Activated naive CD8-positive, alpha-beta T cell treated with anti-CD3 and anti-CD28 coated beads, Interleukin-2, amount 10 ng/mL, durations not matched to agents 7 days and 5 days (primary cell): ENCODE data around the gene CCL25. TPM values are rescaled to one million over a fixed set of nuclear protein-coding genes. Genes with fewer than 3 reads are reported as not detected.

Experiments used
- ATAC-seq: fragments of 150-1000 bp; cut with Tn5 transposase; one replicate; pipeline ENCODE4 v1.10.0; 2021; ENCODE audit warnings: low read depth, moderate library complexity
- POLR2A ChIA-PET: fragments of 350-600 bp; sonication (Branson Sonifier 250); formaldehyde crosslinking; loops from one replicate; lab custom pipeline; 2021; ENCODE audit warnings: antibody characterized with exemption; lab: Charles Lee
- DNase-seq: peaks from one replicate; pipeline ENCODE4 v3.0.0; 2021
- H3K27ac Mint-ChIP-seq: one replicate; pipeline ENCODE4 v1.8.0; 2022; ENCODE audit warnings: mild to moderate bottlenecking, mixed read lengths
- H3K27me3 Mint-ChIP-seq: one replicate; pipeline ENCODE4 v1.8.0; 2022; ENCODE audit warnings: mild to moderate bottlenecking, moderate library complexity, mixed read lengths
- H3K36me3 Mint-ChIP-seq: one replicate; pipeline ENCODE4 v1.8.0; 2021; ENCODE audit warnings: mild to moderate bottlenecking, mixed read lengths
- H3K4me1 Mint-ChIP-seq: one replicate; pipeline ENCODE4 v1.8.0; 2021; ENCODE audit warnings: mixed read lengths
- H3K4me3 Mint-ChIP-seq: one replicate; pipeline ENCODE4 v1.8.0; 2022; ENCODE audit warnings: mild to moderate bottlenecking, moderate library complexity, mixed read lengths
- H3K9me3 Mint-ChIP-seq: one replicate; pipeline ENCODE4 v1.8.0; 2021; ENCODE audit warnings: mixed read lengths
- total RNA-seq, 2 experiments: library from RNA; stranded (reverse); gene quantifications; one replicate each; pipeline ENCODE4 v1.2.3, GENCODE V29; 2021

Gene CCL25
- total RNA-seq, 2 experiments from 2014 or later, result 15.9 to 19.0 TPM

DNA sequence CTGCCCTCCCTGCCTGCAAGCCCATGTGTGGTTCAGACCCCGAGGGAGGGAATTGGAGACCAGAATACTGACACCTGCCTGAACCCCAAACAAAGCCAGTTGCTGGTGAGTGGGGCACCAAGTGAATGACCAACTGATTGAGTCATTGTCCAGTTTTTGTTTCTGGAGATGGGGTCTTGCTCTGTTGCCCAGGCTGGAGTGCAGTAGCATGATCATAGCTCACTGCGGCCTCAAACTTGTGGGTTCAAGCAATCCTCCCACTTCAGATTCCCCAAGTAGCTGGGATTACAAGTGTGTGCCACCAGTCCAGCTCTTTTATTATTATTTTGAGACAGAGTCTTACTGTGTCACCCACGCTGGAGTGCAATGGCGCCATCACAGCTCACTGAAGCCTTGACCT lies 4.0 kb downstream of the CCL25 start:
- DNase-seq (no peak), ATAC-seq (no peak)
- POLR2A ChIA-PET, result interaction anchor here (1.2 kb wide), 1 partner anchor 18 kb away, joined by 3 read pairs; no protein-coding TSS in a partner anchor
- peaks cover 17% of the 10 kb centered on the region for H3K4me1 Mint-ChIP-seq
- H3K27ac Mint-ChIP-seq, result no peak overlapping the region
- H3K36me3 Mint-ChIP-seq, result no peaks in the 10 kb centered on the region
- H3K9me3 Mint-ChIP-seq, result no peaks in the 10 kb centered on the region
- H3K27me3 Mint-ChIP-seq, result no peaks in the 10 kb centered on the region
- H3K4me3 Mint-ChIP-seq, result no peak overlapping the region

DNA sequence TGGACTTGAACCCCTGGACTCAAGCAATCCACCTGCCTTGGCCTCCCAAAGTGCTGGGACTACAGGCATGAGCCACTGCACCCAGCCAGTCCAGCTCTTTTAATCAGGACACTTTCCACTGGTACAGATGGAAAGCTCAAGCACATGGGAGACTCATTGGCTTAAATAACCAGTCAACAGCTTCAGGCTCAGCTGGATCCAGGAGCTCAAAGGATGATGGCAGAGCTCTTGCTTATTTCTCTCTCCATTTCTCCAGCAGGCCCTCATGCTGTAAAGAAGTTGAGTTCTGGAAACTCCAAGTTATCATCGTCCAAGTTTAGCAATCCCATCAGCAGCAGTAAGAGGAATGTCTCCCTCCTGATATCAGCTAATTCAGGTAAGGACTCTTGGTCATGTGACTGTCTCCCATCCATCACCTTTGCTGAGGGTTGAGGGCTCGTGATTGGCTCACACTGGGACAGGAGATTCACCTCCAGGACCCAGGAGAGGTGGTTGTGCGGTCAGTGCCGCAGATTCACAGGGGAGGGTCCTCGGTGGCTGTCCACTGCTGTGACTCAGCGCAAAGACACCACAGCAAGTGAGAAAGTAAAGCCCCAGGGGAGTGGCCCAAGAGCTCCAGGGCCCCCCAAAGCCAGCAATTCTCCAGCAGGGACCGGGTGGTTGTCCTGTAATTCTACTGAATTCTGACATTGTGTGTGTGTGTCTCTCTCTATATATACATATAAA lies 5.1 kb downstream of the CCL25 start:
- POLR2A ChIA-PET, result interaction anchor here (0.5 to 1.2 kb wide), 2 partner anchors 20 to 51 kb away, joined by 3 to 5 read pairs; no protein-coding TSS in a partner anchor
- no peak for ATAC-seq
- H3K4me1 Mint-ChIP-seq, result peaks cover 6% of the 10 kb centered on the region

DNA sequence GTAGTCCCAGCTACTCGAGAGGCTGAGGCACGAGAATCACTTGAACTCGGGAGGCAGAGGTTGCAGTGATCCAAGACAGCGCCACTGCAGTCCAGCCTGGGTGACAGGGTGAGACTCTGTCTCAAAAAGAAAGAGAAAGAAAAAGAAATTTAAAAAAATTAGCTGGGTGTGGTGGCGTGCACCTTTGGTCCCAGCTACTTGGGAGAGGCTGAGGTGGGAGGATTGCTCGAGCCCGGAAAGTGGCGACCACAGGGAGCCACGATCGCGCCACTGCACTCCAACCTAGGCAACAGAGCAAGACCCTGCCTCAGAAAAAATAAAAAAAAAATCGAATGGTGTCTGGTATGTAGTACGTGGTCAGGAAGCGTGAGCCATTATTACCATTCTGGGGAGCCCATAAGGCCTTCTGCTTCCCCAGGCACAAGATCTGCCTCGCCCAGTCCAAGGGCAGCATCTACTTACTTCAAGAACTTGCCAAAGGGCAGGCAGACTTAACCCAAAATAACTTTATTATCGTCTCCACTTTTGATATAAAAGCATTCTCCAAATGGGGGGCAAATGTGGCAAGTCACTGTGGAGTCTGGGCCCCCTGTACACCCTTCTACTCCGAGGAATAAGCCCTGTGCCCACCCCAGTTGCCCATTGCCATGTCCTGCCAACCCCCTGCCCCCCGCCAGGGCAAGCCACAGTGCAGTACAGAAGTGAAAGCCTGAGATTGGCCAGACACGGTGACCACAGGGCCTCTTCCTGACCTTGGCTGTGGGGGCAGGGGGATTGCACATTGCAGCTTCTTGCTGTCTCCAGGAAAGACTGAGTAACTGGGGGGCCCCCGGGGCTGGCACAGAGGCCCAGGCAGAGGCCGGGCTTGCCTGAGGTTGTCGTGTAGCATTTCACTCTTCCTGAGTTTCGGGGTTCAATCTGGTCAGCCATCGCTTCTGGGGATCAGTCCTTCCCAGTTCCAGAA lies 12.6 kb downstream of the CCL25 start:
- Mint-ChIP-seq H3K27ac (no peak overlapping the region), H3K4me3 (no peak overlapping the region), H3K36me3 (peaks cover 3% of the 10 kb centered on the region), H3K4me1 (peaks cover 5% of the 10 kb centered on the region), H3K9me3 (peaks cover 4% of the 10 kb centered on the region), H3K27me3 (no peaks in the 10 kb centered on the region)
- POLR2A ChIA-PET, result no interaction called here
- ATAC-seq (peak; percentile 18), DNase-seq (no peak)

More for the DNA sequence above, 5.1 kb downstream of the CCL25 start:
- H3K27me3 Mint-ChIP-seq, result no peaks in the 10 kb centered on the region
- H3K27ac Mint-ChIP-seq, result no peak overlapping the region
- H3K36me3 Mint-ChIP-seq, result peaks cover 2% of the 10 kb centered on the region
- no peak for DNase-seq
- no peak overlapping the region for H3K4me3 Mint-ChIP-seq
- H3K9me3 Mint-ChIP-seq, result no peaks in the 10 kb centered on the region

DNA sequence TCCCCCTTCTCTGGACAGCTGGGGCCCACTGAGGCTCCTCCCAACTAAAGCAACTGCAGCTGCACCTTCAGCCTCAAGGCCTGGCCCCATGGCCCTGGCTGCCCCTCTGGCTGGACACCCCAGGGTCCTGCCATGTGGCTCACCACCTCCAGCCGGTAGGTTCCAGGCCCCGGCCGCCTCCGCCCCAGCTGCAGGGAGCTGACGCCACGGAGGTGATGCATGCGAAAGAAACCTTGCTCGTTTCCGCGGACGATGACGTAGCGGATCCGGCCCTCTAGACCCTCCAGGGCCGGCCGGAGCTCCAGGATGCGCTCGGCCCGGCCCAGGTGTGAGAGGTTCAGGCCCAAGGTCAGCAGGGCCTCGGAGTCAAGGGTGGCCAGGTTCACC lies 13.3 kb downstream of the CCL25 start:
- ATAC-seq, result no peak
- Mint-ChIP-seq H3K4me1 (peaks cover 5% of the 10 kb centered on the region), H3K27ac (no peak overlapping the region), H3K9me3 (peaks cover 5% of the 10 kb centered on the region), H3K36me3 (peaks cover 3% of the 10 kb centered on the region), H3K27me3 (no peaks in the 10 kb centered on the region), H3K4me3 (no peak overlapping the region)
- no peak for DNase-seq
- POLR2A ChIA-PET, result no interaction called here

GRCh38 chr19:8069096-8069973 lies 16.8 kb downstream of the CCL25 start:
- Mint-ChIP-seq H3K4me1 (peaks cover 14% of the 10 kb centered on the region), H3K27ac (no peak overlapping the region), H3K27me3 (no peaks in the 10 kb centered on the region), H3K36me3 (peaks cover 3% of the 10 kb centered on the region), H3K9me3 (peaks cover 10% of the 10 kb centered on the region), H3K4me3 (no peak overlapping the region)
- DNase-seq (no peak), ATAC-seq (no peak)
- POLR2A ChIA-PET, result no interaction called here

GRCh38 chr19:8071912-8072311 lies 19.4 kb downstream of the CCL25 start:
- no peak overlapping the region for H3K4me3 Mint-ChIP-seq
- no peak for DNase-seq
- H3K27me3 Mint-ChIP-seq, result peaks cover 2% of the 10 kb centered on the region

GRCh38 chr19:8074501-8074900 lies 21.9 kb downstream of the CCL25 start:
- DNase-seq (no peak), ATAC-seq (no peak)
- Mint-ChIP-seq H3K27me3 (peaks cover 9% of the 10 kb centered on the region), H3K4me1 (peaks cover 9% of the 10 kb centered on the region), H3K4me3 (no peak overlapping the region), H3K27ac (no peak overlapping the region), H3K9me3 (peaks cover 10% of the 10 kb centered on the region), H3K36me3 (peaks cover 5% of the 10 kb centered on the region)
- POLR2A ChIA-PET, result no interaction called here

More at GRCh38 chr19:8071912-8072311, 19.4 kb downstream of the CCL25 start:
- no peak overlapping the region for H3K27ac Mint-ChIP-seq
- peaks cover 9% of the 10 kb centered on the region for H3K4me1 Mint-ChIP-seq
- peaks cover 5% of the 10 kb centered on the region for H3K36me3 Mint-ChIP-seq
- peaks cover 10% of the 10 kb centered on the region for H3K9me3 Mint-ChIP-seq
- ATAC-seq, result no peak
- POLR2A ChIA-PET, result no interaction called here

DNA sequence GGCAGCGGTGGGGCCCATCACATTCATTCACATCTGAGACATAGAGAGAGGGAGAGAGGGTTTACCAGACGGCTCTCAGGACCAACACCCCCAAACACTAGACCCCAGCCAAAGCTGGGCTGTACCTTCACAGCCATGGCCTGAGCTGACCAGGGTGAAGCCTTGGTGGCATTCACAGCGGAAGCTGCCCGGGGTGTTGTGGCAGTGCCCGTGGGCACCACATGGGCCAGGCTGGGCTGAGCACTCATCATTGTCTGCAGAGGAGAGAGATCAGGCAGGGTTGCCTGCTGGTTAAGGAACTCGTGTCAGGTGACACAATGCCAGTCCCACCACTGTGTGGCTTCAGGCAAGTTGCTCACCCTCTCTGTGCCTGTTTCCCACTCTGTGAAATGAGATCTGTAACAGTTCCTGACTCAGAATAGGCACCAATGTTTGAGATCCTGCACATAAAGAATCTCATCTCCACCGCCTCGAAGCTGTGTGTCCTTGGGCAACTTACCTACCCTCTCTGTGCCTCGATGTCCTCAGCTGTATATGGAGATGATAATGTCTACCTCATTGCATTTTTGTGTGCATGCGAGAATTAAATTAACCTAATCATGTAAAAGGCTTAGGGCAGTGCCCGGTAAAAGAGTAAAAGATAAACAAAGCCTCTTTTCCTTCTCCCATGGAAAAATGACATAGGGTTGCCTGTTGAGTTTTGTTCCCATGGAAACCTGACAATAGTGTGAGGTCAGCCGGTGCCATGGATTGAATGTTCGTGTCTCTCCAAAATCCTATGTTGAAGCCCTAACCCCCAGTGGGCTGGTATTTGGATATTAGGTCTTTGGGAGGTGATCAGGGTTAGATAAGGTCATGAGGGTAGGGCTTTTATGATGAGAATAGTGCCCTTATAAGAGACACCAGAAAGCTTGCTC lies 22.9 kb downstream of the CCL25 start:
- H3K27me3 Mint-ChIP-seq, result peaks cover 13% of the 10 kb centered on the region
- DNase-seq (no peak), ATAC-seq (no peak)
- H3K27ac Mint-ChIP-seq, result no peak overlapping the region
- peaks cover 5% of the 10 kb centered on the region for H3K36me3 Mint-ChIP-seq
- peaks cover 9% of the 10 kb centered on the region for H3K4me1 Mint-ChIP-seq
- POLR2A ChIA-PET, result interaction anchor here (0.6 kb wide), 1 partner anchor 672 kb away, joined by 4 read pairs; no protein-coding TSS in a partner anchor
- no peak overlapping the region for H3K4me3 Mint-ChIP-seq
- H3K9me3 Mint-ChIP-seq, result peaks cover 4% of the 10 kb centered on the region

DNA sequence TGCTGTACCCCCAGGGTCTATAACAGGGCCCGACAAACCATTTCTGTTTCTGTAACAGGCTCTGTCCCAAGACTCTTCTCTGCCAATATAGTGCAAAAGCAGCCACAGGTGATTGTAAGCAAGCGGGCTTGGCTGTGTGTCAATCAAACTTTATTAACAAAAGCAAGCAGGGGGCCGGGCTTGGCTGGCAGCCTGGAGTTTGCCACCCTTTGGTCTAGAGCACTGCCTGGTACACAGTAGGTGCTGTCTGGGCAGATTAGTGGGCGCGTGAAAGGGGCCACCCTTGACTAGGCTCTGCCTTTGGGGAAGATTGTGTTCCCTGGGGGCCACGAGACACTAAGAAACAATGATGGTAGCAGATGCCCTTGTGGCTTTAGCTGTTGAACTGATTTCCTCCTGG lies 27.4 kb downstream of the CCL25 start:
- POLR2A ChIA-PET, result no interaction called here

GRCh38 chr19:8080832-8081231 lies 28.3 kb downstream of the CCL25 start:
- DNase-seq, result no peak
- POLR2A ChIA-PET, result no interaction called here
- H3K9me3 Mint-ChIP-seq, result no peaks in the 10 kb centered on the region
- H3K4me1 Mint-ChIP-seq, result peaks cover 3% of the 10 kb centered on the region
- no peak overlapping the region for H3K27ac Mint-ChIP-seq
- H3K36me3 Mint-ChIP-seq, result no peaks in the 10 kb centered on the region
- ATAC-seq, result no peak
- H3K4me3 Mint-ChIP-seq, result no peak overlapping the region
- H3K27me3 Mint-ChIP-seq, result peaks cover 13% of the 10 kb centered on the region

More for the DNA sequence above, 27.4 kb downstream of the CCL25 start:
- peaks cover 3% of the 10 kb centered on the region for H3K4me1 Mint-ChIP-seq
- no peak for DNase-seq
- peaks cover 13% of the 10 kb centered on the region for H3K27me3 Mint-ChIP-seq
- H3K27ac Mint-ChIP-seq, result no peak overlapping the region
- ATAC-seq, result no peak
- no peak overlapping the region for H3K4me3 Mint-ChIP-seq
- H3K9me3 Mint-ChIP-seq, result no peaks in the 10 kb centered on the region
- no peaks in the 10 kb centered on the region for H3K36me3 Mint-ChIP-seq

DNA sequence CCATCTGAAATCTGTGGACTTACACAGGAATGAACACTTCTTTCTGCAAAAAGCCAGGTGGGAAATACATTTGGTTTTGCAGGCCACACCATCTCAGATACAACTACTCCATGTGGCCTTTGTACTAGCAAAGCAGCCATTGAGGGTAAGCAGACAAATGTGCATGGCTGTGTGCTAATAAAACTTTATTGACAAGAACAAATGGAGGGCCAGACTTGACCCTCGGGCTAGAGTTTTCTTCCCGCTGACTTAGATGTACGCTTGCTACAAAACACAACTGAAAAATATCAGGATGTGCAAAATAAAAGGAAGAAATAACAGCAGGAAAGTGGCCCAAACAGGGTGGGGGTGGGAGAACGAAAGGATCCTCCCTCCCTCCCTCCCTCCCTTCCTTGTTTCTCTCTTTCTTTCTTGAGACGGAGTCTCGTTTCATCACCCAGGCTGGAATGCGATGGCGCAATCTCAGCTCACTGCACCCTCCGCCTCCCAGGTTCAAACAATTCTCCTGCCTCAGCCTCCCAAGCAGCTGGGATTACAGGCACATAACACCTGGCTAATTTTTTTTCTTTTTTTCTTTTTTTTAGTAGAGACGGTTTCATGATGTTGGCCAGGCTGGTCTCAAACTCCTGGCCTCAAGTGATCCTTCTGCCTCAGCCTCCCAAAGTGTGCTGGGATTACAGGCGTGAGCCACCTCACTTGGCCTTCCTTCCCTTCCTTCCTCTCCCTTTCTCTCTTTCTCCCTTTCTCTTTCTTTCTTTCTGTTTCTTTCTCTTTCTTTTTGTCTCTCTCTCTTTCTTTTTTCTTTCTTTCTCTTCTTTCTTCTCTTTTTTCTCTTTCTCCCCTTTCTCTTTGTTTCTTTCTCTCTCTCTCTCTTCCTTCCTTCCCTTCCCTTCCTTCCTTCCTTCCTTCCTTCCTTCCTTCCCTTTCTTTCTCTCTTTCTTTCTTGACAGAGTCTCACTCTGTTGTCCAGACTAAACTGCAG lies 29.3 kb downstream of the CCL25 start:
- H3K27ac Mint-ChIP-seq, result no peak overlapping the region
- POLR2A ChIA-PET, result no interaction called here
- peaks cover 3% of the 10 kb centered on the region for H3K4me1 Mint-ChIP-seq
- H3K27me3 Mint-ChIP-seq, result peaks cover 11% of the 10 kb centered on the region
- DNase-seq, result no peak
- H3K36me3 Mint-ChIP-seq, result no peaks in the 10 kb centered on the region
- no peak for ATAC-seq
- no peaks in the 10 kb centered on the region for H3K9me3 Mint-ChIP-seq
- H3K4me3 Mint-ChIP-seq, result no peak overlapping the region
